ENCODE results near the gene STK4.

The STK4 gene

DNA sequence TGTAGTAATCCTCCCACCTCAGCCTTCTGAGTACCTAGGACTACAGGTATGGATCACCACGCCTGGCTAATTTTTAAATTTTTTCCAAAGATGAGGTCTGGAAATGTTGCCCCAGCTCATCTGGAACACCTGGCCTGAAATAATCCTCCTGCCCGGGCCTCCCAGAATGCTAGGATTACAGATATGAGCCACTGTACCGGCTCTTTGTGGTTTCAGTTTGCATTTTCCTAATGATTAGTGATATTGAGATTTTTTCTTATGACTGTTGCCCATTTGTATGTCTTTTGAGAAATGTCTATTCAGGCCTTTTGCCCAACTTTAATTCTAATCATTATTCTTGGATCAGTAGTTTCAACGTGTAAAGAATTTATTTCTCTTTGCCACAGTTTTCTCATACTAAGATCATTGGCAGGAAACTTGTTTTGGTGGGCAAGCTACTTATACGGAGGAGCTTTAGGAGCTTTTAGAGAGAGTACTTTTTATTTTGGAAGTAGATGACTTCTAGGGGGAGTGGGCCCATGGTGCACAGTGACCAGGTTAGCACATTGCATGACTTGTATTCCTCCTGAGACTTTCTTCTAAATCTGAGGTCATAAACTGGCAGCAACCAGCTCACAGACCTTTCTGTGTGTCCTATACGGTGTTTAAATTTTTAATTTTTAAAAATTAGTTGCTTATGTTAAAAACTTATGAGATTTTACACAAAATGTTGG, 62.3 kb downstream of the STK4 start:
- DNase-seq (ENCODE audit: low spot score), result no peak

DNA sequence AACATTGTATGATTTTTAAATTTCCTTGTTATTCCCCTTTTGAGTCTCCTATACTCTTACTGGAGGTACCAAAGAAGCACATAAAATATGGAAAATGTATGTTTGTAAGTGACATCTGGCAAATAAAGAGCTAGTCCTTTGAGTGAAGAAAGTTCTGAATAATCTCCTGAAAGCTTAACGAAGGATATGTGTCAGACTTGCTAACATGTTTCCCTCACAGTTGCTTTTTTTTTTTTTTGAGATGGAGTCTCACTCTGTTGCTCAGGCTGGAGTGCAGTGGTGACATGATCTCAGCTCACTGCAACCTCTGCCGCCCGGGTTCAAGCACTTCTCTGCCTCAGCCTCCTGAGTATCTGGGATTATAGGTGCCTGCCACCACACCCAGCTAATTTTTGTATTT, 63.6 kb downstream of the STK4 start:
- no peak for DNase-seq (ENCODE audit: low spot score)

DNA sequence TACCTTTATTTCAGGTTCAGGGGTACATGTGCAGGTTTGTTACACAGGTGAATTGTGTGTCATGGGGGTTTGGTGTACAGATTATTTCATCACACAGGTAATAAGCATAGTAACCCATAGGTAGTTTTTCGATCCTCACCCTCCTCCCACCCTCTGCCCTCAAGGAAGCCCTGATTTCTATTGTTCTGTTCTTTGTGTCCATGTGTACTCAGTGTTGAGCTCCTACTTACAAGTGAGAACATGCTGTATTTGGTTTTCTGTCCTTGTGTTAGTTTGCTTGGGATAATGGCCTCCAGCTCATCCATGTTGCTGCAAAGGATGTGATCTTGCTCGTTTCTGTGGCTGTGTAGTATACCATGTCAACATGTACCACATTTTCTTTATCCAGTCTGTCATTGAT, 66.0 kb downstream of the STK4 start:
- no peak for DNase-seq (ENCODE audit: low spot score)

DNA sequence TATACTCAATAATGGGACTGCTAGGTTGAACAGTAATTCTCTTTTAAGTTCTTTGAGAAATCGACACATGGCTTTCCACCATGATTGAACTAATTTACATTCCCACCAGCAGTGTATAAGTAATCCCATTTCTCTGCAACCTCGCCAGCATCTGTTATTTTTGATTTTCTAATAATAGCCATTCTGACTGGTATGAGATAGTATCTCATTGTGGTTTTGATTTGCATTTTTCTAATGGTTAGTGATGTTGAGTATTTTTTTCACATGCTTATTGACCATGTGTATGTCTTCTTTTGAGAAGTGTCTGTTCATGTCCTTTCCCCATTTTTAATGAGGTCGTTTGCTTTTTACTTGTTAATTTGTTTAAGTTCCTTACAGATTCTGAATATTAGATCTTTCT, 66.5 kb downstream of the STK4 start:
- no peak for DNase-seq (ENCODE audit: low spot score)

DNA sequence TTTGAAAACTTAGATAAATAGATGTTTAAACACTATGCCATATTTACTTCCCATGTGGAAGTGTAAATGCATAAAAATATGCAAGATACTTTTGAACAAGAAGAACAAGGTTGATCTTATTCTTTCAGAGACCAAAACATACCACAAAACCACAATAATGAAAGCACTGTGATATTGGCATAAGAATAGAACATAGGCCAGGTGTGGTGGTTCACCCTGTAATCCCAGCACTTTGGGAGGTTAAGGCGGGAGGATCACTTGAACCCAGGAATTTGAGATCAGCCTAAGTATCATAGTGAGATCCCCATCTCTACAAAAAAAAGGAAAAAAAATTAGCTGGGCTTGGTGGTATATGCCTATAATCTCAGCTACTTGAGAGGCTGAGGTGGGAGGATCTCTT, 68.1 kb downstream of the STK4 start:
- DNase-seq (ENCODE audit: low spot score), result no peak

DNA sequence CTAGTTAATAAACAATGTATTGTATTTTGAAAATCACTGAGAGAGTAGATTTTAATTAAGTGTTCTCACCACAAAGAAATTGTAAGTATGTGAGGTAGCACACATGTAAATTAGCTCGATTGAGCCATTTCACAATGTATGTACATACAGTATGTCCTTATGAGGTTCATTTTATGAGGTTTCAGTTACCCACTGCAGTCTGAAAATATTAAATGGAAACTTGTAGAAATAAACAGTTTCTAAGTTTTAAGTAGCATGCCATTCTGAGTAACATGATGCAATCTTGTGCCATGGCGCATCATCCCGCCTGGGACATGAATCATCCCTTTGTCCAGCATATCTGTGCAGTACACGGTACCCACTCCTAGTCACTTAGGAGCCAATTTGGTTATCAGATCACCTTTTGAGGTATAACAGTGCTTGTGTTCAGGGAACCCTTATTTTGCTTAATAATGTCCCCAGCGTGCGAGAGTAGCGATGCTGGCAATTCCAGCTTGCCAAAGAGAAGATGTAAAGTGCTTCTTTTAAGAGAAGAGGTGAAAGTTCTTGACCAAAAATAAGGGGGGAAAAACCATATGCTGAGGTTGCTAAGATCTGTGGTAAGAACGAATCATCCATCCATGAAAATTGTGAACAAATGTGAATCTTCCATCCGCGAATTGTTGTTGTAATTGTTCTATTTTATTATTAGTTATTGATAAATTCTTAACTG, 69.9 kb downstream of the STK4 start:
- DNase-seq (ENCODE audit: low spot score), result no peak

DNA sequence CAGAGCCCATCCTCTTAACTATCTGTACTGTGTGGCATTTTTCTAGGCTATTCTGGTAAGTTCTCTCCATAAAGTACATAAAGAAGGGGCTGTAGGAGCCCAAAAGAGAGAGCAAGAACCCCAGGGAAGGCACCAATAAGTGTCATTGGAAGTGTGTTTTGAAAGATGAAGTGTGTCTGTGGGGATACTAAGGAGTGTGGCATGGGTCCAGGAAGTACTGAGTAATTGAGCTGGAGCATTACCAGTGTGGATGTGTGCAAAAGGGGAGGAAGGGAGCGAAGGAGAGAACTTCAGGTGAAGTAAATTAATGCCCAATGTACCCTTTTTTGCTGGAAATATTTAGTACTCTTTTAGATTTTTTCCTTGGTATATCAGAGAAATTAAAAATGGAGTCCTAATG, 70.7 kb downstream of the STK4 start:
- no peak for DNase-seq (ENCODE audit: low spot score)

DNA sequence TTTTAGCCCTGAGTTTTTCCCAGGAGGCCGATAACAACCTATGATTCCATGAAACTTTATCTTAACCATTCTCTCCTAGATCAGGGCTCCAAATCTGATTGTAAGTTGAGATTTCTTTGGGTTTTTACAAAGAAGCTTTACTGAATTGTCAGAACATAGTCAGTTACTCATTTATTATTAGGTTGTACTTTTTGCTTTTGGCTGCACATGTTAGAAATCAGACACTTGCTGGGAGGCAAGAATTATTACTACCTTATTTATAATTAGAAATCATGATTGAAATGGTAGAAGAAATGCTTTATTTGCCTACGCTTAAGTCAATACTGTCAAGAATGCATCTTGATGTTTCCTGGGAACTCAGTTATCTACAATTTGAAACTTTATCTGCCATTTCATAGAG, 71.3 kb downstream of the STK4 start:
- DNase-seq (ENCODE audit: low spot score), result no peak

DNA sequence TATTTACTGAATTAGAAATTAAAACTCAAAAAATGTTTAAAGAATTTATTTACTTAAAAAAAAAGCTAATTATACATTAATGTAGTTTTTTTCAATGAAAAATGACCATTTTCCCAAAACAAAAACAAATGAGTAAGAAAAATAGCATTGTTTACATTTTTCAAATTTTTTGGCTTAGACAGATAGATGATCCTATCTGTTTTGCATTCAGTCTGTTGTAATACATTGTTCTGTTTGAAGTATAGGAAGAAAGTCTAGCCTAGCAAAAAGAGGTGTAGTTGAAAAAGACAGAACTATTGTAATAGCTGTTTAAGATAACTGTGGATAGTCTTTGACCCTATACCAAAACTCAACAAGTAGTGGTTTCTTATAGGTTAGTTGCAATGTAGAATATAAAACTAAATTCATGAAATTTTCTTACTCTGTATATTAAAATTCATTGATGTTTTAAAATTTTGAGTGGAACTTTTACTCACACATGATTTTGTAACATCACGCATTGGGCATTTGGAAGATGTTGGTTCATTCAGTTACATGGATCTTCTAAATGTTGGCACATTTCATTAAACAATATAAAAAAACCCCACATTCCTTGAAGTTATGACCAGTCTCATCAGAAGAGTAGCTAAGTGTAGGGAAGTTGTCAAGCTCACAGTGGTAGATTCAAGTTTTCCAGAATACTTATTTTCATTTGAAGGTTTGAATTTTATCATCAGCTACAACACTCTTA, 72.6 kb downstream of the STK4 start:
- no peak for DNase-seq (ENCODE audit: low spot score)

DNA sequence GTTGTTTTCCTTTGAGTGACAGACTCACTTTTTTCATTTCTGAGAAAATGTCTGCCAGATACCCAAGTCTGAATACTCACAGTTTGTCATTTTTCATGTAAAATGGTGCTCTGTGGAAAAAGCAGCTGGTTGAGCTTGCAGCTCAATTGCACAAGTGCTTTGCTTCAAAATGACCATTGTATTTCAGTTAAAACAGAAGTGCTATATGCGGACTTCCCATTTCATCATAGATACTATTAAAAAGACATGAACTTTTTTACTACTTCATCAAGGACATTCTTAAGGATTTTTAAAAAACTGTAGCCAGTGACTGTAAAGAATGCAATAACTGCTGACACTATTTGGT, 73.1 kb downstream of the STK4 start:
- DNase-seq (ENCODE audit: low spot score), result no peak

DNA sequence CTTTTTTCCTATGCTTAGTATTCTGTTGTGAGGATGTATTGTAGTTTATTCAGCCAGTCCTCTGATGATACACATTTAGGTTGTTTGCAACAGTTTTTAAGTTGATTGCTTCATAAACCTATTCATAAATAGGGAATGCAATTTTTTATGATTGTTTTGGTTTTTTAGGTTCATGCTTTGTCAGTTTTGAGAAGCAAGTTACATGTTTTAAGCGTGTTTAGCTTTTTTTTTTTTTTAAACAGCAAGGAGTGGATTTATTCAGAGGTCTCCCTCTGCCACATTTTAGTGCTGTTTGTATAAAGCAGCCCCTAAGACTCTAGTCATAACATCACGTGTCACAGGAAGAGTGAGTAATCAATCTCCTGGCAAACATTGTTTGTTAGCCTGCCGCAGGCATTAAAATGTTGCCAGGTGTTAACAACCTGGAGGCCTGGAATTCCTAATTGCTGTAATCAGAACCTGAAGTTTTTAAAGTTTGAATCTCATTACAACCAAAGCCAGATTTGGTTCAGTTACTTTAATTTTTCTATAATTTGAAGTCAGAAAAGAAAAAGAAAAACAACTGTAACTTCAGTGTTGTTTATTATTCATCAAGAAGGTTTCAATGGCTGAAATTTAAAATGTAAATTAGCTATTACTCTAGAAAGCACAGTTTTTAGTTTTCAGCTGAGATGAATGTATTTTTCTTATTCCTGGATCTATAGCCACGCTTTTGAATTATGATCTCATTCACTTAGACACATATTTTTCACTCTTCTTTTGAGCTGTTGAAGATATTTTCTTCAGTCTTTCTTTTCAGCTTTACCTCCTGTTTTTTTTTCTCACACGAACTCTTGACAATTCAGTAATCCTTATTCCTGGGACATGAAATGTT, 75.4 kb downstream of the STK4 start:
- DNase-seq (ENCODE audit: low spot score), result no peak

DNA sequence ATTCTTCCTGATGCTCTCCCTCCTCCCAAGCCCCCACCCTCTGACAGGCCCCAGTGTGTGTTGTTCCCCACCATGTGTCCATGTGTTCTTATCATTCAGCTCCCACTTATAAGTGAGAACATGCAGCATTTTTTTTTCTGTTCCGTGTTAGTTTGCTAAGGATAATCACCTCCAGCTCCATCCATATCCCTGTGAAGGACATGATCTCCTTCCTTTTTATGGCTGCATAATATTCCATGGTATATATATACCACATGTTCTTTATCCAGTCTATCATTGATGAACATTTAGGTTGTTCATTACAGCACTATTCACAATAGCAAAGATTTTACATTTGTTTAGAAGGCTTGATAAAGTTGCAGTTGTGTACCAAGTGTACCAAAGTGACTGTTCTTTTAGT, 76.7 kb downstream of the STK4 start:
- no peak for DNase-seq (ENCODE audit: low spot score)

DNA sequence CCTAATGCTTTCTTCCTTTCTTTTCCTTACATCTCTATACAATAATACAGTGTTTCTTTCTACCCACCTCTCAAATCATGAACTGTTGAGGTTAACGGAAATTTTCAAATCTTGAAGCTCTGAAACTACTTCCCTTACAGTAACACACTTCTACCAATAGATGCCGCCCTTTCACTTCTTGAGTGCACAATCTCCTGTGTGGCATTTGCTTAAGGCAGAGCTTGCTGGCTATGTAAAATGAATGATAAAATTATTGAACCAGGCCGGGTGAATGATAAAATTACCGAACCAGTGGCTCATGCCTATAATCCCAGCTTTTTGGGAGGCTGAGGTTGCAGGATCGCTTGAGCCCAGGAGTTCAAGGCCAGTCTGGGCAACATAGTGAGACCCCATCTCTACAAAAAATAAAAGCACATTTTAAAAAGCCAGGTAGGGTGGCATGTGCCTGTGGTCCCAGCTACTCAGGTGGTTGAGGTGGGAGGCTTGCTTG, 77.8 kb downstream of the STK4 start:
- DNase-seq (ENCODE audit: low spot score), result peak; percentile 72

DNA sequence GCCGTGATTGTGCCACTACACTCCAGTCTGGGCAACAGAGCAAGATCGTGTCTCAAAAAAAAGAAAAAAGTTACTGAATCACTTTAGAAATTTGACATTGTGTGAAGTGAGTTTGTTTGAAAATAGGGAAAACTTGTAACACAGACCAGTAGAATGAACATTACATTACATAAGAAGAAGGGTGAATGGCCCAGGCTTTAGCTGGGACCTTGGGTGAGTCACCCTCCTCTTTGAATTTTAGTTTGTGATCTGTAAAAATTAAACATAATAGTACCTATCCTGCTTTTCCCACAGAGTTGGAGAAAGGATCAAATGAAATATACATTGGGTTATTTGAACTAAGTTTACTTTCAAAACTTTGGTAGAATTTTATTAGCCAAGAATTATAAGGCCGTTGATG, 78.3 kb downstream of the STK4 start:
- DNase-seq (ENCODE audit: low spot score), result no peak

DNA sequence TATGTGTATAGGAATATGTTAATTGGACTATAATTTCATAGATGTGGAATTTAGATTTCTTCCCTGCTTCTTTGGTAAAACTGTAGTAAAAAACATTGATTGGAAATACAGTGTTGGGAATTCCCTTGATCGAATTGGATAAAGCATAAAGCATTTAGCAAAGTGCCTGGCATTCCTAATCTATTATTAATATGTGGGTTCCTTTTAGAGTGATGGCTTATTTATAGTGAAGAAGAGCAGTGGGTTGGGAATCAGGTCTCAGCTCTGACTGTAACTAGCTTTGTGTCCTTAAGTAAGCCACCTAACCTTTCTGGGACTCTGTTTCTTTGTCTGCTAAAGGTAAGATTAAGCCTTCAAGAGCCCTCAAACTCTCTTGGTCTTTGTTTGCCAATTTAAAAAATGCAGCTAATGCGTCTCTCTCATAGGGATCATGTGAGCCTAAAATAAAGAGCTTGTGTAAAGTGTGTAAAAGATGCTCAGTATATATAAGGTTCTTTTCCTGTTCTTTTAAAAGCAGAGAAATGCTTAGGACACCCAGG, 81.3 kb downstream of the STK4 start:
- no peak for DNase-seq (ENCODE audit: low spot score)

DNA sequence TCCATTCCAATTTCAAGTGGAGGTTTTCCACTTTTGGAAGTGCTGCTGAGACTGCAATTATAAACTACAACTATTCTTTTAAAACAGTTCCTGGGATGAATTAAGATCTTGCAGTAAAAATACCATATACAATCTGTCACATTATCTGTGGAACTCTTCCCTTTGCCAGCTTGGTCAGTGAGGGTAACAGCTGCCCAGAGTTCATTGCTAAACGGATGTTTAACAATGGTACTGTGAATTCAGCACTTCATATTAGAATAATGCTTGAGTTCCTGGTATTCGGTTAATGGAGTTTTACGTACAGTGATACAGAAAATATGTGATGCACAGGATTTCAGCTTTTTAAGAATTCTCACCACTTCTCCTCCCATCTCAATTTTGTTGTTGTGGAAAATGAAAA, 83.1 kb downstream of the STK4 start:
- DNase-seq (ENCODE audit: low spot score), result no peak

DNA sequence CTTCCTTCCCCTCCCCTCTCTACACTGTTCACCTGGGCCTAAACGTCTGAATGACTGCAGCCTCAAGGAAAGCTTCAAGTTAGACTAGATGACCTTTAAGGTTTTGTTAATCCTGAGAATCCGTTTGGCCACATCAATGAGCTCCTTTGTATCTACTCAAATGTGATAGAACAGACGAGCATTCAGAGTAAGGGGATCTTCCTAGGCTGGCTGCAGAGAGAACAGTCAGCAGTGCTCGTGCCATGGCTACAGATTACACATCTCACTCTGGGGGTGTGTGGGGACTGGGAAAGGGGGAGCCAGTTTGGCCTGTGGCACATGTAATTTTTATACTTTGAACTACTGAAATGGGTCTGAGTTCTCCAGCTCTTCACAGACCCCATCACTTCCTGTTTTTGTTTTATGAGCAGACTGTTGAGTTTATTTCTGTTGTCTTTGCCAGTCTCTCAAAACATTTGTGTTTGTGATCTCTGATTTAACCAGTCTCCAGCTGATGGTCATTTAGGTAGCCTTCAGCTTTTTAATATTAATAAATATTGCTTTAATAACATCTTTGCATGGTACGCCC, 83.7 kb downstream of the STK4 start:
- DNase-seq (ENCODE audit: low spot score), result no peak

DNA sequence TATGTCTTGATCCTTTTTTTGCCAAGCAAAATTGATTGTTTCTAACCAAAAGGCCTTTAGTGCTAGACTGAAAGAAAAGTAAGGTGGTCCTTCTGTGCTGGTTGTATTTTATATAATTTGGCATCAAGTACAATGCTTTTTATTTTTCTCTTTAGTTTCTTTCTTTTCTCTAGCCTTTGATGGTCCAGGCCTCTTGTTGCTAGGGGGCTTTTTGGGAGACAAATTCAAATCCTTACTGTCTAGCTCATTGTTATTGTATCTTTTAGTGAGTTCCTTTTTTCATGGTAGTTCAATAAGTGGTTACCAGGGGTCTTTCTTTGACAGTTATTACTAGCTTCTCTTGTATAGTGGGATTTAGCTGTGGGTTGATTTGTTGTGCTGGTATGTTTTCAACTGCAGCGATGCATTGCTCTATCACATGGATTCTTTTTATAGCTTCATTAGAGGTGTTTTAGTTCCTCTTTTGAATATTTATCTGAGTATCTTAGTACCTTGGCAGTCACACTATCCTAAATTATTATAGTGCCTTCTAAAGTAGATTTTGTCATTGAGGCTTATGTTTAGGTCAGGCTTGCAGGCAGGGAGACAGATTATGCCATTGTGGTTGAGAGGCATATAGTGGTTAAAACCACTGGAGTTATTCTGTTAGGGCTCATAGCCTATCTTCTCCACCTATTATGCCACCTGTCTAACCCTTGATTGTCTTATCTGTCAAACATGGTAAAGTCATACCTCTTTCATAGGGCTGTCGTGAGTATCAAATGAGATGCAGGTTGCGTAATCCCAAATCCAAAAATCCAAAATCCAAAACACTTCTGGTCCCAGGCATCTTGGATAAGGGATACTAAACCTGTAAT, 85.1 kb downstream of the STK4 start:
- DNase-seq (ENCODE audit: low spot score), result no peak

DNA sequence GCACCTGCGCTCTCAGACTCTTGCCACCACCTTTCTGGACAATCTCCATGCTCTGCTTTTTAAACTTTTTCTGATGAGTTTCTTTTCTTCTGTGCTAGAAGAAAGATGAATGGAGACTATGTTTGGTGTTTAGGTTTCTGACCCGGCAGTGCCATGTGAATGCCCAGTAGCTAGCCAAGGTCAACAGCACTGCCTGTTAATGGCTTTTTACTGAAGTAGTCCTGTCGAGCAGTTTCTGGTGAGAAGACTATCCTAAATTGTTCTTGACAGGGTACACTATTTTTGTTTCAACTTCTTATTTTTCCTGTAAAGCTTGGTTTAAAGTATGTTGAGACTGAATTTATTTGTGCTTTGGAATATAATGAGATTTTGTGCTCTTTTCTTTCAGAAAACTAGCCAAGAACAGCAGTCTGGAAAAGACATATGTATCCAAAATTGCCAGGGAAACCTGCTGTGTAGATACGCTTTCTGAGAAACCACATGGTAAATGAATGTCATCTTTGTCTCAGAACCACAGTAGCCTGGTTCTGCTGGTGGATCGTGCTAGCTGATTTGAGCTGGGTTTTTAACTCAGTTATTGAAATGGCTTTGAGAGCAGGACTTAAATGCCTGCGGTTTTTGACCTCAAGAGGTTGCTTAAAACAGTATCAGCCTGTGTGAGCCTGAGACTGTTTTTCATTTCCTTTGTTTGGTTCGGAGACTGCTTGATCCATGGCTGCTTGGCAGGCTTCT, 86.6 kb downstream of the STK4 start:
- DNase-seq (ENCODE audit: low spot score), result peak; percentile 85

Measured in AG08395 (cell line).